ENCODE results near the gene UBAC2. TPM values are rescaled to one million over a fixed set of nuclear protein-coding genes. Genes with fewer than 3 reads are reported as not detected.

UBAC2 gene
- total RNA-seq, 1 donor from 2014 or later: 87.7 TPM

- Histone ChIP-seq H3K36me3 (no peaks in the 10 kb centered on the region), H3K79me2 (ENCODE audit: low read depth) (peaks cover 100% of the 10 kb centered on the region), H3K4me1 (peaks cover 28% of the 10 kb centered on the region), H3K9me3 (ENCODE audit: low read depth) (no peaks in the 10 kb centered on the region), H3F3A (ENCODE audit: low read depth) (peaks cover 7% of the 10 kb centered on the region), H2AFZ (replicated peaks) (no peak overlapping the region), H3K9ac (no peak overlapping the region), H3K27ac (no peak overlapping the region), H3K4me3 (no peak overlapping the region), H4K20me1 (ENCODE audit: low read depth) (peaks cover 54% of the 10 kb centered on the region), H3K4me2 (no peak overlapping the region), H3K27me3 (no peaks in the 10 kb centered on the region)
- H3K4me3 Mint-ChIP-seq: no peak overlapping the region
- H3K27me3 Mint-ChIP-seq (ENCODE audit: insufficient read depth, low read depth): no peaks in the 10 kb centered on the region
- peaks cover 20% of the 10 kb centered on the region for H3K9me3 Mint-ChIP-seq
- no peak for DNase-seq (ENCODE audit: low spot score)
- H3K27ac Mint-ChIP-seq: no peak overlapping the region
- TF ChIP-seq EZH2phosphoT487 (IDR thresholded peaks at IDR 0.05) (no peak), EZH2 (IDR thresholded peaks at IDR 0.05) (no peak), CTCF (IDR thresholded peaks at IDR 0.05) (no peak)
- peaks cover 18% of the 10 kb centered on the region for H3K36me3 Mint-ChIP-seq
- H3K4me1 Mint-ChIP-seq: peaks cover 24% of the 10 kb centered on the region
These were observed 19.7 kb downstream of the UBAC2 start for GRCh38 chr13:99220199-99220935.

DNA sequence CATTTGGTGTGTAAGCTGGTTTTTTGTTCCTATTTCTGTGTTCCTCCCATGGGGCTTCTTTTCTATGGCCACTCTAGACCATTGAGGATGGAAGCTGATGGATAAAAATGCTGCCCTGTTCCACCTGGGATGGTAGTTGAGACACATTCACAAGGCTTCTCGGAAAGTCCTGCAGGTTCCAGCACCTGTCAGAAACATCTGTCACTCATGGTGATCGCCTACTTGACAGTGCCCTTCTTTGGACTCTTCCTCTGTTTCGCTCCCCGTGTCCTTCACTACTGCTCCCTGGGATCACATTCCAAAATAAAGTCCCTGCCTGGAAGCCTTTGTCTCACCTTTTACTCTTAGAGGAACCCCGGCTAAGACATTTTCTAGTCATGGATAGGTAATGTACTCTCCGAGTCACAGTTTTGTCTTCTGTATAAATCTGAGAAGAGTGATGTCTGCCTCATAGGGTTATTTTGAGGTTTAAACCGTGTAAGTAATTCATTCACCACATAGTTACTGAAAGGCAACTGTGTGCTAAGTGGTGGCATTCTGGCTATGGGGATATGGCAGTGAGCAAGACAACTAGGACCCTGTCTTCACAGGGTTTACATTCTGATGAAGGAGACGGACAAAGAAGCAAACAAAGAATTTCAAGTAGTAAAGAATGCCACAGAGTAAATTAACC lies 21.0 kb downstream of the UBAC2 start:
- Histone ChIP-seq H3K27ac (no peak overlapping the region), H3K27me3 (no peaks in the 10 kb centered on the region), H3F3A (ENCODE audit: low read depth) (peaks cover 6% of the 10 kb centered on the region), H3K9ac (no peak overlapping the region), H3K79me2 (ENCODE audit: low read depth) (peaks cover 100% of the 10 kb centered on the region), H3K4me2 (no peak overlapping the region), H3K9me3 (ENCODE audit: low read depth) (no peaks in the 10 kb centered on the region), H4K20me1 (ENCODE audit: low read depth) (peaks cover 59% of the 10 kb centered on the region), H2AFZ (replicated peaks) (no peak overlapping the region), H3K4me3 (no peak overlapping the region), H3K36me3 (no peaks in the 10 kb centered on the region), H3K4me1 (peaks cover 29% of the 10 kb centered on the region)
- no peak for TF ChIP-seq CTCF (IDR thresholded peaks at IDR 0.05)
- no peak for TF ChIP-seq EZH2 (IDR thresholded peaks at IDR 0.05)
- TF ChIP-seq EZH2phosphoT487 (IDR thresholded peaks at IDR 0.05): no peak
- Mint-ChIP-seq H3K4me1 (peaks cover 21% of the 10 kb centered on the region), H3K27ac (no peak overlapping the region), H3K4me3 (no peak overlapping the region), H3K9me3 (peaks cover 20% of the 10 kb centered on the region), H3K27me3 (ENCODE audit: insufficient read depth, low read depth) (no peaks in the 10 kb centered on the region), H3K36me3 (peaks cover 23% of the 10 kb centered on the region)
- no peak for DNase-seq (ENCODE audit: low spot score)

DNA sequence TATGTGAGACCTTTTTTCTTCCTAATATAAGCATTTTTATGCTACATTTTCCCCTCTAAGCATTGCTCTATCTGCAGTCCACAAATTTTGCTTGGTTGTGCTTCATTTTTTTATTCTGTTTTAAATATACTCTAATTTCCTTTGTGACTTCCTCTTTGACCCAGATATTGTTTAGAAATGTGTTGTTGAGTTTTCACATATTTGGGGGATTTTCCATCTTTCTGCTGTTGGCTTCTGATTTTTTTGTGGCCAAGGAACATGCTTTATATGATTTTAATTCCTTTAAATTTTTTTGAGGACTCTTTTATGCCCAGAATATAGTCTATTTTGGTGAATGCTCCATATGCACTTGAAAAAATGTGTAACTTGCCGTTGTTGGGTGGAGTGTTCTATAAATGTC lies 22.9 kb downstream of the UBAC2 start:
- H3F3A ChIP-seq (ENCODE audit: low read depth): no peaks in the 10 kb centered on the region
- no peak overlapping the region for H3K9ac ChIP-seq
- H3K4me2 ChIP-seq: peak overlapping the region; percentile 44
- Mint-ChIP-seq H3K27me3 (ENCODE audit: insufficient read depth, low read depth) (no peaks in the 10 kb centered on the region), H3K9me3 (peaks cover 20% of the 10 kb centered on the region), H3K4me3 (no peak overlapping the region), H3K27ac (no peak overlapping the region), H3K4me1 (peaks cover 11% of the 10 kb centered on the region), H3K36me3 (peaks cover 27% of the 10 kb centered on the region)
- peaks cover 44% of the 10 kb centered on the region for H4K20me1 ChIP-seq (ENCODE audit: low read depth)
- TF ChIP-seq EZH2 (IDR thresholded peaks at IDR 0.05): no peak
- no peak for TF ChIP-seq EZH2phosphoT487 (IDR thresholded peaks at IDR 0.05)
- no peak for TF ChIP-seq CTCF (IDR thresholded peaks at IDR 0.05)
- no peaks in the 10 kb centered on the region for H3K36me3 ChIP-seq
- H3K4me1 ChIP-seq: peaks cover 20% of the 10 kb centered on the region
- H3K9me3 ChIP-seq (ENCODE audit: low read depth): no peaks in the 10 kb centered on the region
- no peak overlapping the region for H3K27ac ChIP-seq
- H2AFZ ChIP-seq (replicated peaks): no peak overlapping the region
- H3K27me3 ChIP-seq: no peaks in the 10 kb centered on the region
- no peak overlapping the region for H3K4me3 ChIP-seq
- DNase-seq (ENCODE audit: low spot score): no peak
- H3K79me2 ChIP-seq (ENCODE audit: low read depth): peaks cover 97% of the 10 kb centered on the region

Measured in neural progenitor cell (in vitro differentiated cells).